Measurements from ENCODE around the gene KLF9. TPM values are rescaled to one million over a fixed set of nuclear protein-coding genes. Genes with fewer than 3 reads are reported as not detected.
A peak's percentile ranks its signal among the peaks of the same experiment; 100 is the strongest.

KLF9 gene
- total and polyA plus RNA-seq, 4 experiments from 2014 or later: 1.3 to 20.6 (median 11.3) TPM

DNA sequence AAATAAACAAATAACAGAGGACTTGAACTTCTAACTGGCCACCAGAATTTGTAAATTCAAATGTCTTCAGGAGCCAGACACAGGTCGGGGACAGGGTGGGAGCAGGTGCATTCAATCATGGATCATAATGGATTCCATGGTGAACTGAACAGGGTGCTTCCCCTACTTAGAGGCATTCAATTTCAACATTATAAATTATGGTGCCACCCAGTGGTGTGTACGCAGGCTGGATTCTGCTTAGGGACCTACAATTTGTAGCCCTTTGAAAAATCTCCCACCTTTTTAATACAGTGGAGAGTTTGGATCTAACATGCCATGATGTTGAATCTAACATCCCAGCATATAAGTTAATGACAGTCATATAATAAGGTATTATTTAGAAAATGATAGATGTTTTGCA, 22.3 kb downstream of the KLF9 start:
- ChIA-PET POLR2A (ENCODE audit: partially characterized antibody) (interaction anchor here (2.3 to 4.3 kb wide), 4 partner anchors 18 to 28 kb away, joined by 8 to 28 read pairs (median 11); partner anchors contain the start of gene KLF9), CTCF (ENCODE audit: partially characterized antibody) (interaction anchor here (0.8 to 5.1 kb wide), 5 partner anchors 10 to 210 kb away, joined by 3 to 37 read pairs (median 5); no protein-coding TSS in a partner anchor)
- Mint-ChIP-seq H3K27ac (peak overlapping the region in 2 of 7 donors; percentile 17 to 31), H3K27me3 (no peaks in the 10 kb centered on the region), H3K4me1 (peaks cover 53 to 88% (median 74%) of the 10 kb centered on the region in 4 donors), H3K36me3 (peaks cover 8 to 14% of the 10 kb centered on the region in 2 donors), H3K9me3 (no peaks in the 10 kb centered on the region), H3K4me3 (peak overlapping the region in 2 of 8 donors; percentile 11 to 31)
- H3K36me3 ChIP-seq (ENCODE audit: insufficient read depth, low read length): no peaks in the 10 kb centered on the region
- intact Hi-C loops (cut with micrococcal nuclease): no loop called here
- H3K9me3 ChIP-seq (ENCODE audit: control insufficient read depth in 1 of 2, low read length in 2 of 2): no peaks in the 10 kb centered on the region
- peaks cover 74% of the 10 kb centered on the region for H3K4me1 ChIP-seq (ENCODE audit: insufficient read depth, low read length)
- DNase-seq: no peak
- no peak overlapping the region for H3K4me3 ChIP-seq (ENCODE audit: low read length in 2 of 2)
- no peaks in the 10 kb centered on the region for H3K27me3 ChIP-seq (ENCODE audit: insufficient read depth, low read length)
- H3K27ac ChIP-seq (ENCODE audit: low read depth, low read length): no peak overlapping the region

DNA sequence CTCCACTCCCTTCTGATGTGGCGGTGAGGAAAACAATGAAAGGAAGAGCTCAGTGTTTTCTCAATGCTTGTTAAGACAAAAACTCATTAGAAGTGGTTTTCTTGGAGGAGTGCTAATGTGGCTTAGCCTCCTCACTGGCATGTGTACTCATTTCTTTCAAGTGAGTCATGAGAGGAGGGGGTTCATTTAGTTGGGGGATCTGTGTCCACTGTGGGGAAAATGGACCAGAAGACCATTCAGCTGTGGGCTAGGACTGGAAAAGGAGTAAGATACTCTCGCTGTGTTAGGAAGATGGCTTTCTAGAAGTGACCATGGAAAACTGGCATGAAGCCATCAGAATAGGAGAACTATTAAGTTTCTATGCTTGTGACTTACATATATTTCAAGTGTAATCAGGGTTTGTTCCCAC, 23.5 kb downstream of the KLF9 start:
- no peak overlapping the region for H3K4me3 ChIP-seq (ENCODE audit: low read length in 2 of 2)
- ChIA-PET POLR2A (ENCODE audit: partially characterized antibody) (interaction anchor here (1.0 to 4.3 kb wide), 6 partner anchors 13 to 173 kb away, joined by 3 to 28 read pairs (median 6); partner anchors contain the start of gene KLF9), CTCF (ENCODE audit: partially characterized antibody) (interaction anchor here (0.9 to 5.1 kb wide), 11 partner anchors 11 to 216 kb away, joined by 3 to 37 read pairs (median 4); partner anchors contain the start of gene KLF9)
- H3K27me3 Mint-ChIP-seq: no peaks in the 10 kb centered on the region
- no peaks in the 10 kb centered on the region for H3K27me3 ChIP-seq (ENCODE audit: insufficient read depth, low read length)
- no peak for DNase-seq
- H3K4me1 Mint-ChIP-seq: peaks cover 48 to 78% (median 67%) of the 10 kb centered on the region in 4 donors
- peaks cover 20 to 27% of the 10 kb centered on the region in 2 donors for H3K36me3 Mint-ChIP-seq
- H3K9me3 ChIP-seq (ENCODE audit: control insufficient read depth in 1 of 2, low read length in 2 of 2): no peaks in the 10 kb centered on the region
- H3K36me3 ChIP-seq (ENCODE audit: insufficient read depth, low read length): peaks cover 8% of the 10 kb centered on the region
- no peaks in the 10 kb centered on the region for H3K9me3 Mint-ChIP-seq
- H3K27ac Mint-ChIP-seq: peak overlapping the region in 4 of 7 donors; percentile 7 to 41 (median 29)
- H3K4me3 Mint-ChIP-seq: peak overlapping the region in 6 of 8 donors; percentile 9 to 80 (median 64)
- intact Hi-C loops (cut with micrococcal nuclease): no loop called here
- no peak overlapping the region for H3K27ac ChIP-seq (ENCODE audit: low read depth, low read length)
- H3K4me1 ChIP-seq (ENCODE audit: insufficient read depth, low read length): peaks cover 62% of the 10 kb centered on the region

- Histone ChIP-seq H3K36me3 (ENCODE audit: insufficient read depth, low read length) (peaks cover 8% of the 10 kb centered on the region), H3K4me3 (ENCODE audit: low read length in 2 of 2) (no peak overlapping the region), H3K9me3 (ENCODE audit: control insufficient read depth in 1 of 2, low read length in 2 of 2) (no peaks in the 10 kb centered on the region), H3K27me3 (ENCODE audit: insufficient read depth, low read length) (no peaks in the 10 kb centered on the region), H3K27ac (ENCODE audit: low read depth, low read length) (no peak overlapping the region), H3K4me1 (ENCODE audit: insufficient read depth, low read length) (peaks cover 57% of the 10 kb centered on the region)
- peak overlapping the region in 3 of 8 donors; percentile 50 to 65 (median 56) for H3K4me3 Mint-ChIP-seq
- no peaks in the 10 kb centered on the region for H3K9me3 Mint-ChIP-seq
- DNase-seq: no peak
- H3K27ac Mint-ChIP-seq: peak overlapping the region in 3 of 7 donors; percentile 58 to 78 (median 66)
- intact Hi-C loops (cut with micrococcal nuclease): no loop called here
- ChIA-PET POLR2A (ENCODE audit: partially characterized antibody) (interaction anchor here (1.5 to 4.3 kb wide), 6 partner anchors 14 to 30 kb away, joined by 4 to 28 read pairs (median 6); partner anchors contain the start of gene KLF9), CTCF (ENCODE audit: partially characterized antibody) (interaction anchor here (0.7 to 5.1 kb wide), 7 partner anchors 10 to 95 kb away, joined by 3 to 37 read pairs (median 4); no protein-coding TSS in a partner anchor)
- H3K36me3 Mint-ChIP-seq: peaks cover 23 to 35% of the 10 kb centered on the region in 2 donors
- H3K4me1 Mint-ChIP-seq: peaks cover 44 to 72% (median 63%) of the 10 kb centered on the region in 4 donors
- no peaks in the 10 kb centered on the region for H3K27me3 Mint-ChIP-seq
These were observed 24.7 kb downstream of the KLF9 start for GRCh38 chr9:70389621-70390266.

DNA sequence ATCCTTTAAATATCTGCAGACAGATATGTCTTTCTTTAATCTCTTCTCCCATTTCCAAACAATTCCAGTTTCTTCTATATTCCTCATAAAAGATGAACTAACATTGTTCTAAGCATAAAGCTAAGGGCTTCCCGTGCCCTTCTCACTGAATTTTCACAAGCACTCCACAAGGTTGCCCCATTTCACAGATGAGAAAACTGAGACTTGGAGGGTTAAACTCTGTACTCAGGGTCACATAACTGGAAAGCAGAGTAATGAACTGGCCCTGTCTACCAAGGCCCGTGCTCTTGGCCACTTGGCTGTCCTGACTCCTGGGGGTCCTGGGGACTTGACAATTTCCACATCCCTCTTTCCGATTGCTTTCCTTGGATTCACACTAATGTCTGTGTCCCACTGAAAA, 25.3 kb downstream of the KLF9 start:
- peaks cover 28 to 40% of the 10 kb centered on the region in 2 donors for H3K36me3 Mint-ChIP-seq
- POLR2A ChIA-PET (ENCODE audit: partially characterized antibody): interaction anchor here (1.6 to 4.3 kb wide), 2 partner anchors 26 to 31 kb away, joined by 4 to 28 read pairs; partner anchors contain the start of gene KLF9
- intact Hi-C loops (cut with micrococcal nuclease): no loop called here
- no peak for DNase-seq
- no peaks in the 10 kb centered on the region for H3K27me3 Mint-ChIP-seq
- peak overlapping the region in 2 of 8 donors; percentile 50 to 56 for H3K4me3 Mint-ChIP-seq
- Histone ChIP-seq H3K4me3 (ENCODE audit: low read length in 2 of 2) (no peak overlapping the region), H3K27ac (ENCODE audit: low read depth, low read length) (no peak overlapping the region), H3K36me3 (ENCODE audit: insufficient read depth, low read length) (peaks cover 8% of the 10 kb centered on the region), H3K27me3 (ENCODE audit: insufficient read depth, low read length) (no peaks in the 10 kb centered on the region), H3K9me3 (ENCODE audit: control insufficient read depth in 1 of 2, low read length in 2 of 2) (no peaks in the 10 kb centered on the region), H3K4me1 (ENCODE audit: insufficient read depth, low read length) (peaks cover 51% of the 10 kb centered on the region)
- H3K9me3 Mint-ChIP-seq: no peaks in the 10 kb centered on the region
- CTCF ChIA-PET (ENCODE audit: partially characterized antibody): interaction anchor here (0.7 to 1.2 kb wide), 2 partner anchors 10 to 23 kb away, joined by 3 to 4 read pairs; no protein-coding TSS in a partner anchor
- H3K4me1 Mint-ChIP-seq: peaks cover 43 to 66% (median 58%) of the 10 kb centered on the region in 4 donors
- peak overlapping the region in 3 of 7 donors; percentile 58 to 78 (median 66) for H3K27ac Mint-ChIP-seq

- peaks cover 8% of the 10 kb centered on the region for H3K36me3 ChIP-seq (ENCODE audit: insufficient read depth, low read length)
- H3K36me3 Mint-ChIP-seq: peaks cover 31 to 48% of the 10 kb centered on the region in 2 donors
- H3K4me3 Mint-ChIP-seq: no peak overlapping the region
- peaks cover 36% of the 10 kb centered on the region for H3K4me1 ChIP-seq (ENCODE audit: insufficient read depth, low read length)
- H3K4me1 Mint-ChIP-seq: peaks cover 34 to 56% (median 49%) of the 10 kb centered on the region in 4 donors
- no peak for DNase-seq
- POLR2A ChIA-PET (ENCODE audit: partially characterized antibody): no interaction called here
- intact Hi-C loops (cut with micrococcal nuclease): no loop called here
- H3K27me3 Mint-ChIP-seq: no peaks in the 10 kb centered on the region
- no peaks in the 10 kb centered on the region for H3K27me3 ChIP-seq (ENCODE audit: insufficient read depth, low read length)
- CTCF ChIA-PET (ENCODE audit: partially characterized antibody): no interaction called here
- H3K9me3 ChIP-seq (ENCODE audit: control insufficient read depth in 1 of 2, low read length in 2 of 2): no peaks in the 10 kb centered on the region
- peaks cover 0 to 3% (median 0%) of the 10 kb centered on the region in 8 donors for H3K9me3 Mint-ChIP-seq
- H3K27ac Mint-ChIP-seq: no peak overlapping the region
- H3K4me3 ChIP-seq (ENCODE audit: low read length in 2 of 2): no peak overlapping the region
- H3K27ac ChIP-seq (ENCODE audit: low read depth, low read length): no peak overlapping the region
These were observed 26.8 kb downstream of the KLF9 start for GRCh38 chr9:70387663-70388062.

DNA sequence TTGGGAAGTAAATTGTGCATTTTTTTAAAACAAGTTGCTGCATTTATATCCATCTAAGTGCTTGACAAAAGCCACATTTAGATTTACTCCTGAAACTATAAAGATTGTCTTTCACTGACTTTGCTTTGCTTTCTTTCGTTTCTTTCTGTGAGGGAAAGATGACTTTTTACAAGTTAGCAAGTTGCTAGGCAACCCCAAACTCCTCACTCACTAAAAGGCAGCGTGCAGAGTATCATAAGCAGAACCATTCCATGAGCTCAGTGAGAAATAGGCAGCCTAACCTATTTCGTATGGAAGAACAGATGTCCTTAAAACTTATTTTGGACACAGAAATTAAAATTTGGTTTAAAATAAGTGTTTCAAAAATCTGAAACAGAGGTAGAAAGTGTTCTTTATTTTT, 29.0 kb downstream of the KLF9 start:
- CTCF ChIA-PET (ENCODE audit: partially characterized antibody): no interaction called here
- POLR2A ChIA-PET (ENCODE audit: partially characterized antibody): no interaction called here
- H3K27ac ChIP-seq (ENCODE audit: low read depth, low read length): no peak overlapping the region
- intact Hi-C loops (cut with micrococcal nuclease): no loop called here
- peaks cover 8% of the 10 kb centered on the region for H3K36me3 ChIP-seq (ENCODE audit: insufficient read depth, low read length)
- Mint-ChIP-seq H3K36me3 (peaks cover 31 to 51% of the 10 kb centered on the region in 2 donors), H3K27me3 (no peaks in the 10 kb centered on the region), H3K9me3 (peaks cover 0 to 5% (median 0%) of the 10 kb centered on the region in 8 donors), H3K27ac (no peak overlapping the region), H3K4me1 (peaks cover 16 to 36% (median 29%) of the 10 kb centered on the region in 4 donors), H3K4me3 (no peak overlapping the region)
- no peaks in the 10 kb centered on the region for H3K9me3 ChIP-seq (ENCODE audit: control insufficient read depth in 1 of 2, low read length in 2 of 2)
- H3K4me3 ChIP-seq (ENCODE audit: low read length in 2 of 2): no peak overlapping the region
- DNase-seq: no peak
- H3K4me1 ChIP-seq (ENCODE audit: insufficient read depth, low read length): peaks cover 13% of the 10 kb centered on the region
- H3K27me3 ChIP-seq (ENCODE audit: insufficient read depth, low read length): no peaks in the 10 kb centered on the region

All from CD4-positive, alpha-beta memory T cell (primary cell).